Superior temporal gyrus (tissue), 1 donor: ENCODE results near the gene HDAC3.
"Not testable (repeated sequence)": the region's sequence is repeated elsewhere in the genome, so short reads cannot be mapped to it uniquely, and the experiment has no call there.

Experiments used
- DNase-seq: peaks from one replicate; pipeline ENCODE4 v3.0.0-alpha.2; 2016; ENCODE audit errors: extremely low spot score

HDAC3 gene

GRCh38 chr5:141634720-141635119 lies 1.9 kb downstream of the HDAC3 start:
- DNase-seq, result no peak

- DNase-seq, result no peak
Measured at GRCh38 chr5:141633871-141634561, 2.6 kb downstream of the HDAC3 start.

- no peak for DNase-seq
Measured at GRCh38 chr5:141632650-141633049, 4.0 kb downstream of the HDAC3 start.

- DNase-seq, result no peak
Measured at GRCh38 chr5:141630570-141631140, 6.0 kb downstream of the HDAC3 start.

GRCh38 chr5:141628175-141628788 lies 8.4 kb downstream of the HDAC3 start:
- DNase-seq, result no peak

GRCh38 chr5:141623611-141624010 lies 13.0 kb downstream of the HDAC3 start:
- no peak for DNase-seq

DNA sequence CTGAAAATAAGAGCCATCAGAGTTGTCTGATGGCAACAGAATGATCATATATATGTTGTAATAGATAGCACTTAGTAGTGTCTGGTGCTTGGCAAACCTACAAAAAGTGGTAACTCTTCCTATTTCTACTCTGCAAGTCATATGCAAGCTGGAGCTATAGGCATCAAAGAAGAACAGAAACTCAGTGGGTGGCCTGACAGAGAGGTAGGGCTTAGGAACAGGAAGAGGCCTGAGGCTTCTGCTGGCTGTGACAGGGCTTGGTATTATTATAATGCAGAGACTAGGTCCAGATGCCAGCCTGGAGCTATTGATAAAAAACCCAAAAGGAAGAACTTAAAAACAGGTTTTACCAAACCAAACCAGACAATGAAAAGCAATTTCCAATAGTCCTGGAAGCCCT lies 13.5 kb downstream of the HDAC3 start:
- peak; percentile 20 for DNase-seq

DNA sequence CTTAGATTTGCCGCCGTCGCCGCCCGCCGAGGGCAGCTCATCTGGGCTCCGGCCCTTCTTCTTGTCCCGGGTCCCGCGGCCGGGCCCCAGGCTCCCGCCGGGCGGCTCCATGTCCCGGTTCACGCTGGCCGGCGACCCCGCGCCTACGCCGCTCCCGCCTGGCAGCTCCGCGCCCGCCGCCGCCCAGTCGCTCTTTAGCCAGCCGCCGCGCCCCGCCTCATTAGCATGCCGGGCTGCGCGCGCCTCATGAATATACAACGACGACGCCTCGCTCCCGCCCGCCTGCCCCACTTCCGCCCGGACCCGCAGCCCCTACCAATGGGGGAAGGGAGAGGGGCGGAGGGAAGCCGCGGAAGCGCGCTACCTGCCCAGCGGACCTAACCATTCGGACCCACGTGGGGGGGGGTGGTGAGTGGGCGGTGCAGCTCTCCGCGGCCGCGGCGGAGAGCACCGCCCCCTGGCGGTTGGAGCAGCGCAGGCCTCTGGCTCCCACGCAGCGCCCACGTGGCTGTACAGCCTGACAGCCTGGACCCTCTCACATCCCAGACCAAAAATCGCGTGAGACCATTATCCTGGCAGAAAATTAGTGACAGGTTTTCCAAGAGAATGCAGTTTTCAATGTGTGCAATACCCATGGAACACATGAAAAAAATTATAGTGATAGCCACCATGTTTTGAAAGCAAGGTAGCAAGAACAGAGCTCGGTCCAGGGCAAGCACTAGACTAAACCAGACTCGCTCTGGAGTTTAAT lies 17.7 kb downstream of the HDAC3 start, which contains the start of gene DIAPH1:
Gene DIAPH1 (minus strand): TSS at position 197 of the 751 bp plus-strand sequence. CDS start 86 bp downstream, at position 111.
- peak; percentile 82 for DNase-seq

DNA sequence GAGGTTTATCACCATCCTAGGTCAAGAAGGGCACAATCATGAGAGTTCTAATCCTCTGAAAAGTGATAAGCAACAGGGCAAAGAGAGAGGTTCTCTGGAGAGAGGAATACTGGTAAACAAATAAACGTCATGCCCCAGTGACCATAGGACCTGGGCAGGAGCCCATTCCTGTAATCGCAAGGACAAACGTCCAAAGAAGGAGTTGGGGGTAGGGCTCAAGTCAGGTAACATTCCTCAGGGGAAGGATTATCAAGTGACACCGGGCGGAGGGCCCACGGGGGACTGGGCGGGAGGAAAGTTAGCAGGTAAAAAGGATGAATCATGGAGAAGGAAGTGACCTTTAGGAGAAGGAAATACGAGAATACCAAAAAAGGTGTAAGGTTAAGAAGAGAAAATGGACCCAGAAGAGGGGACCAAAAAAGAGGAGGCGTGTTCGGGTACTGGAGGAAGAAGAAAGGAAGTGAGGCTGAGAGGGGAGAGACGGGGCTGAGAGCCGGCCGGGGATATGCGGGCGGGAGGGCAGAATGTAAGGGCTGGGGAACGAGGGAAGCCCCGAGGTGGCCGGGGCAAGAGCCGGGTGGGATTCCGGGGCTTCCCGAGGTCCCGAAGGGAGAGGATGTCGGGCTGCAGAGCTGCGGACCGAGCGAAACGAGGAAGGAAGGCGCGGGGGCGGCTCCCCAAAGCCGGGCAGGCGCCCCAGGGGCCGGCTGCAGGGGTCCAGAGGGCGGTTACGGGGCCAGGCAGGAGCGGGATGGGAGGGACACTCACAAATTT lies 18.4 kb downstream of the HDAC3 start:
- no peak for DNase-seq

- DNase-seq, result peak; percentile 32
Measured at GRCh38 chr5:141617682-141618029, 19.0 kb downstream of the HDAC3 start.

DNA sequence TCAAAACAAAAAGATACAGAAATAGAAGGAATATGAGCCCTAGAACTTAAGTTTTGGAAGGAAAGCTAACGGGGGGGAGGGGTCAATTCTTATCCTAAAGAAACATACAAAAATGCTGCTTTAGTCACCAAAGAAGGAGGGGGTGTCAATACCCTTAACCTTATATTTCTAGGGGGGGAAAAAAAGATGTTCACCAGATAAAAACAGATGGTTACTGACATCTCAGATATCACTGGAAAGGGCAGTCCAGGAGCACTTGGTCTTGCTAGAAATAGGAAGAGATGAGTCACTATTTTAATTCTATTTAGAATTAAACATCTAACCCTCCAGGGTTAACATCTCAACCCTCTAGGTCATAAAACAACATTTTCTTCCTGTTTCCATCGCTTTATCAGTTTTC lies 19.5 kb downstream of the HDAC3 start:
- DNase-seq, result no peak

DNA sequence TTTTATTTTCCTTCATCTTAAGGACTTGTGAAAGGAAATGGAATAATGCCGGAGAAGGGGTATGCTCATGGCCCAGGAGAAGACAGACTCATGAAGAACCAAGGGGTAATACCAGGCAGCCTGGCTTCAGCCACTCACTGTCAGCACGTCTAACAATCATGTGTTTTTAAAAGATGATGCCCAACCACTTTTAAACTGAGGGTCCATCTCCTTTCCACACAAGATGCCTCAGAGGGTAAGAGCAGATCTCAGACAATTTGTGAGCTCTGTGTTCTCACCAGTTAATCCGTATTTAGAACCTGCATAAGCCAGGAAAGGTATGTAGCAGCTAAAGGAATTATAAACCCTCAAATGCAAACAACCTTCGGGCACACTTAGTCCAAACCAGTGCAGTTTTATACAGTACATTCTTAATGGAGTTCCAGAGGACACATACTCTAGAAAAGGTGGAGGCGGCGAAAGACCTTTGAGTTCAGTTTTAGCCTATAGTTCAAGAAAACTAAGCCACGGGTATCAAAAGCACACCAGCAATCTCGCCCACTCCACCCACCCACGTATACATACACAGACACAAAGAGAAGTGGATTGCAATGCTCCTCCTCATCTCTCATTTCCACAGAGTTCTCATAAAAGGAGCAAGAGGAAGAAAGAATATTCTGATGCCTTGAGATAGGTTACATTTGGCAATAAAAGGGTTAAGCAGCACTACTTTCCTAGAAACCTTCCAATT lies 20.5 kb downstream of the HDAC3 start:
- DNase-seq, result no peak

- DNase-seq, result no peak
Measured at GRCh38 chr5:141613344-141613743, 23.3 kb downstream of the HDAC3 start.

DNA sequence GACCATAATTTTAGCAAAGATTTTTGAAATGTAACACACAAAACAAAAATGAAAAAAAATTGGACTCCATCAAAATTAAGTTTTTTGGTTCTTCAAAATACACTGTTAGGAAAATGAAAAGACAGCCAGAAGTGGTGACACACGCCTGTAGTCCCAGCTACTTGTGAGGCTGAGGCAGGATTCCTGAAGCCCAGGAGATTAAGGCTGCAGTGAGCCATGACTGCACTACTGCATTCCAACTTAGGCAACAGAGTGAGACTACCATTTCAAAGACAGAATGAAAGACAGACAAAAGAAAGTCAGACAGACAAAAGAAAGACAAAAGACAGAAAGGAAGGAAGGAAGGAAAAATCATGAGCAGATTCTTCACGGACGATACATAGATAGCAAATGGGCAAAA lies 25.4 kb downstream of the HDAC3 start:
- no peak for DNase-seq

DNA sequence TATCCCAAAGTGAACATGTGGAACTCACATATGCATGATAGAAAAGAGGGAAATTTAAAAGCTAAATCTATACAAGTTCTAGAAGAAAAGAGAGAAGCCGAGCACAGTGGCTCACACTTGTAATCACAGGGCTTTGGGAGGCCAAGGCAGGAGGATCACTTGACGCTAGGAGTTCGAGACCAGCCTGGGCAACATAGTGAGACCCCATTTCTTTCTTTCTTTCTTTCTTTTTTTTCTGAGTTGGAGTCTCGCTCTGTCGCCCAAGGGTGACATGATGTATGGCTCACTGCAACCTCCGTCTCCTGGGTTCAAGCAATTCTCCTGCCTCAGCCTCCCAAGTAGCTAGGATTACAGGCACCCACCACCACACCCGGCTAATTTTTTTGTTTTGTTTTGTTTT lies 26.7 kb downstream of the HDAC3 start:
- not testable (repeated sequence) for DNase-seq

DNA sequence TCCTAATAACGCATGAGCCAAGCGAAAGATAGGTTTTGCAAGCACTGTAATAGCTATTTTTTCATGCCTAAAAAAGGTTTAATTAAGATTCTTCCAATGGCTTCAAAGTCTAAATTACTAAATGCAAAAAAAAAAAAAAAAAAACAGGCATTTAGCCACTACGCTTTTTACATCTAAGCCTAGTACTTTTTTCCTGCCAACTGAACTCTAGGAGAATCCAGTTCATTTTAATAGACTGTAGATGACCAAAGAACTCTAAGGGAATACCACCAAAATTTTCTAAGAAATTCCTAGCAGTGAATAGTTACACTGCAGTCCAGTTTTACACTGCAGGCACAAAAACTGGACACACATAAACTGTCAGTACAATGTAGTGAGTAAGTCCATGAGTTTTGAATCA lies 27.6 kb downstream of the HDAC3 start:
- DNase-seq, result no peak

DNA sequence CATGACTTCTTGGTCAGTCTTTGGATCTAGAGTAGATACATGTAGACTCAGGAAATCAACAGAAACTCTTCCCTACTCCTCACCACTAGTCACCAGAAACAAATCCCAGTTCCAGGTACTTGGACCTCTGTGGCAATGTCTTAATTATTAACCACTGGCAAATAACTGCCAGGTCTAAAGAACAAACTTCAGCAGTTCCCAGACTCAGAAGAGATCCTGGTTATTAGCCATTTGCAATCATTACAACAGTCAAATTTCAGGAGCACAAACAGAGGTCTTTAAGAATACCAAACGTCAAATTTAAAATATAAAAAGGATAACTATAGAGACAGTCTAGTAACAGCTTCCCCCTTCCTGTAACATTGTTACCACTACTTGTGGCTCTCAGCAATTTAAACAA lies 28.1 kb downstream of the HDAC3 start:
- no peak for DNase-seq

GRCh38 chr5:141608046-141608445 lies 28.6 kb downstream of the HDAC3 start:
- DNase-seq, result no peak

- no peak for DNase-seq
Measured at GRCh38 chr5:141605523-141606277, 30.9 kb downstream of the HDAC3 start.
